Activated B cell treated with CpG ODN at 0.5 μM for 24 hours (primary cell): ENCODE results near the gene HDLBP. TPM values are rescaled to one million over a fixed set of nuclear protein-coding genes. Genes with fewer than 3 reads are reported as not detected.

Experiments used
- ATAC-seq: fragments of 200-7000 bp; cut with Tn5 transposase; one replicate; pipeline ENCODE4 v1.10.0; 2021; ENCODE audit warnings: low read depth, mild to moderate bottlenecking, moderate library complexity
- CTCF ChIA-PET: fragments of 350-600 bp; sonication (Branson Sonifier 250); formaldehyde crosslinking; loops from one replicate; lab custom pipeline; 2021; ENCODE audit warnings: antibody characterized with exemption; lab: Charles Lee
- POLR2A ChIA-PET: fragments of 350-600 bp; sonication (Branson Sonifier 250); formaldehyde crosslinking; loops from one replicate; lab custom pipeline; 2021; ENCODE audit warnings: antibody characterized with exemption; lab: Charles Lee
- DNase-seq: peaks from one replicate; pipeline ENCODE4 v3.0.0; 2022
- H3K27ac Mint-ChIP-seq: one replicate; pipeline ENCODE4 v1.8.0; 2020; ENCODE audit warnings: mixed read lengths
- H3K27me3 Mint-ChIP-seq: one replicate; pipeline ENCODE4 v1.8.0; 2021; ENCODE audit warnings: mixed read lengths
- H3K36me3 Mint-ChIP-seq: one replicate; pipeline ENCODE4 v1.8.0; 2021; ENCODE audit warnings: low read depth, mixed read lengths
- H3K4me1 Mint-ChIP-seq: one replicate; pipeline ENCODE4 v1.8.0; 2021; ENCODE audit warnings: mixed read lengths
- H3K4me3 Mint-ChIP-seq: one replicate; pipeline ENCODE4 v1.8.0; 2020; ENCODE audit warnings: mild to moderate bottlenecking, mixed read lengths
- H3K9me3 Mint-ChIP-seq: one replicate; pipeline ENCODE4 v1.8.0; 2020; ENCODE audit warnings: mixed read lengths
- CTCF ChIP-seq: fragments of 200-600 bp; IDR thresholded peaks from one replicate; pipeline ENCODE4 v1.8.0; 2022; ENCODE audit warnings: antibody characterized with exemption, mild to moderate bottlenecking
- intact Hi-C: fragments of 100-400 bp; cut with micrococcal nuclease; formaldehyde crosslinking; loops from one replicate; pipeline ENCODE4 v1.15.1; 2024
- total RNA-seq: library from RNA; stranded (reverse); gene quantifications from 2 replicates; pipeline ENCODE4 v1.2.3, GENCODE V29; 2022

HDLBP gene
- total RNA-seq, 1 donor from 2014 or later: 168 TPM

- ChIA-PET POLR2A (no interaction called here), CTCF (no interaction called here)
- no peak for TF ChIP-seq CTCF
- H3K27me3 Mint-ChIP-seq: no peaks in the 10 kb centered on the region
- no peak overlapping the region for H3K27ac Mint-ChIP-seq
- H3K4me3 Mint-ChIP-seq: no peak overlapping the region
- no peaks in the 10 kb centered on the region for H3K9me3 Mint-ChIP-seq
- no peak for DNase-seq
- H3K4me1 Mint-ChIP-seq: peaks cover 12% of the 10 kb centered on the region
- no peak for ATAC-seq
- H3K36me3 Mint-ChIP-seq: no peaks in the 10 kb centered on the region
- intact Hi-C loops: loop anchor here (5.0 to 10.0 kb wide), 4 partner anchors 63 to 651 kb away; partner anchors contain the start of genes DUSP28, PPP1R7 and RNPEPL1
Measured at GRCh38 chr2:241215421-241215820, 100.1 kb downstream of the HDLBP start.

DNA sequence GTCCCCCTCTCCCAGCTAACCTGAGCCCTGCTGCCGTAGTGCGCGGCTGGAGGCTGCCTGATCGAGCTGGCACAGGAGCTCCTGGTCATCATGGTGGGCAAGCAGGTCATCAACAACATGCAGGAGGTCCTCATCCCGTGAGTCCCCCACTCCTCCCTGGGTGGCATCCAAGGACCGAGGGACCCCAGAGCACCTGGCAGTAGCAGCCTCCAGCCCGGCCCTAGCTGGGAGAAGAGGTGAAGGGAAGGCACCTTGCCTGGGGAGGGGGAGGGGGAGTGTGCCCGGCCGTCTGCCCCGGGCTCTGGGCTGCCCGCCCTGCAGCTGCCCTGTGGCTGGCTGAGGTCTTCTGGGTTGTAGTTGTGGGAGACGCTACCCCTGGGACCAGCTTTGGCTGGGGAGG lies 100.7 kb downstream of the HDLBP start:
- Mint-ChIP-seq H3K27ac (no peak overlapping the region), H3K9me3 (no peaks in the 10 kb centered on the region), H3K4me1 (peaks cover 12% of the 10 kb centered on the region), H3K4me3 (no peak overlapping the region), H3K36me3 (no peaks in the 10 kb centered on the region), H3K27me3 (no peaks in the 10 kb centered on the region)
- intact Hi-C loops: loop anchor here (5.0 to 10.0 kb wide), 4 partner anchors 62 to 650 kb away; partner anchors contain the start of genes DUSP28, PPP1R7 and RNPEPL1
- ChIA-PET CTCF (no interaction called here), POLR2A (no interaction called here)
- DNase-seq (no peak), ATAC-seq (no peak)
- TF ChIP-seq CTCF: no peak

DNA sequence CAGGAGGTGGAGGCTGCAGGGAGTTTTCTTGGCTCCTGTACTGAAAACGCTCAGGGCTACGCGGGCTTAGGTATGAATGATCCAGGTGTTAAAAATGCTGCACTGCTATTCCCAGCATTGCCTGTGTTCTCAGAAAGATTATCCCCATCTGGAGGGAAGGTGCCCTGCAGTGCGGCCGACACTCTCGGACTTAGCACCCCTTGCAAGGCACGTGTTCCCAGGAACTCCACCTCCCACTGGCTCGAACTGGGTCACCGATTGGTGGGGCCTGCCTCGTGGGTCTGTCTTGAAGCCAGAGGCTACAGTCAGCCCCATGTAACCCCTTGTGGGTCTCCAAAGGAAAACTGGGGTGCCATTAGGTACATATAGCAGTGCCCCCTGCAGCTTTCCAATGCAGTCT lies 101.3 kb downstream of the HDLBP start:
- Mint-ChIP-seq H3K27me3 (no peaks in the 10 kb centered on the region), H3K36me3 (no peaks in the 10 kb centered on the region), H3K4me3 (no peak overlapping the region), H3K9me3 (no peaks in the 10 kb centered on the region), H3K4me1 (peaks cover 10% of the 10 kb centered on the region), H3K27ac (no peak overlapping the region)
- ATAC-seq (no peak), DNase-seq (no peak)
- intact Hi-C loops: loop anchor here (10.0 kb wide), 2 partner anchors 229 to 649 kb away; partner anchors contain the start of genes DUSP28 and RNPEPL1
- no peak for TF ChIP-seq CTCF
- POLR2A ChIA-PET: no interaction called here
- CTCF ChIA-PET: no interaction called here

DNA sequence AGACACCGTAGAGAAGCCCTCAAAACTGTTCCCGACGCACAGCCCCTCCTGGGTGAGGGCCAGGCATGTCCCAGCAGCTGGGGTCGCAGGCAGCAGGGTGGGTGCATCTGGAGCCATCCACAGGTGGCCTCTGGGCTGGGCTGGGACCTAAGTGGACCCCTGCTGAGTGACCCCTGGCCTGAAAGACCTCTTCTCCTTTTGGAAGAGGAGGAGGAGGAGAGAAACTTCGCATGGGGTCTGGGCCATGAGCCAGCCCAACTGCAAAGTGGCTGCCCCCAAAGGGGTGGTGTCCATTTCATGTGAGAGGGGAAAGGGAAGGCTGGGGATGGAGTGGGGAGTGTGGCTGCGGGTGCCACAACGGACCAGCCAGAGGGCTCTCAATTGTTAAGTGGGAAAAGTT lies 101.9 kb downstream of the HDLBP start:
- ATAC-seq (no peak), DNase-seq (no peak)
- Mint-ChIP-seq H3K27ac (no peak overlapping the region), H3K4me3 (no peak overlapping the region), H3K27me3 (no peaks in the 10 kb centered on the region), H3K9me3 (no peaks in the 10 kb centered on the region), H3K36me3 (no peaks in the 10 kb centered on the region), H3K4me1 (peaks cover 4% of the 10 kb centered on the region)
- ChIA-PET POLR2A (no interaction called here), CTCF (no interaction called here)
- TF ChIP-seq CTCF: no peak
- intact Hi-C loops: loop anchor here (10.0 kb wide), 2 partner anchors 229 to 649 kb away; partner anchors contain the start of genes DUSP28 and RNPEPL1

GRCh38 chr2:241213041-241213440 lies 102.4 kb downstream of the HDLBP start:
- no peaks in the 10 kb centered on the region for H3K9me3 Mint-ChIP-seq
- intact Hi-C loops: loop anchor here (10.0 kb wide), 2 partner anchors 228 to 648 kb away; partner anchors contain the start of genes DUSP28 and RNPEPL1
- CTCF ChIA-PET: no interaction called here
- H3K4me1 Mint-ChIP-seq: peaks cover 2% of the 10 kb centered on the region
- no peak overlapping the region for H3K27ac Mint-ChIP-seq
- POLR2A ChIA-PET: no interaction called here
- H3K4me3 Mint-ChIP-seq: no peak overlapping the region
- DNase-seq (no peak), ATAC-seq (no peak)
- TF ChIP-seq CTCF: no peak
- no peaks in the 10 kb centered on the region for H3K27me3 Mint-ChIP-seq
- H3K36me3 Mint-ChIP-seq: no peaks in the 10 kb centered on the region
